ENCODE data around the gene CREB3. TPM values are rescaled to one million over a fixed set of nuclear protein-coding genes. Genes with fewer than 3 reads are reported as not detected.

CREB3 gene, protein sequence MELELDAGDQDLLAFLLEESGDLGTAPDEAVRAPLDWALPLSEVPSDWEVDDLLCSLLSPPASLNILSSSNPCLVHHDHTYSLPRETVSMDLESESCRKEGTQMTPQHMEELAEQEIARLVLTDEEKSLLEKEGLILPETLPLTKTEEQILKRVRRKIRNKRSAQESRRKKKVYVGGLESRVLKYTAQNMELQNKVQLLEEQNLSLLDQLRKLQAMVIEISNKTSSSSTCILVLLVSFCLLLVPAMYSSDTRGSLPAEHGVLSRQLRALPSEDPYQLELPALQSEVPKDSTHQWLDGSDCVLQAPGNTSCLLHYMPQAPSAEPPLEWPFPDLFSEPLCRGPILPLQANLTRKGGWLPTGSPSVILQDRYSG
- total RNA-seq (10 to 100 TPM; 39.5 to 51.3 TPM), polyA plus RNA-seq (10 to 100 TPM; 46.2 to 62.0 TPM)
- long read RNA-seq, donor 1, transcript CREB3-201 (9 exons, 1,832 nt) = major isoform, 406 of 436 reads
- long read RNA-seq, donor 1, partial matches to known transcripts = 6 of 436 reads
- long read RNA-seq, donor 1, other reads (novel, unspliced or antisense) = 21 of 436 reads
- long read RNA-seq, donor 2, transcript CREB3-201 (9 exons, 1,832 nt) = major isoform, 36 of 44 reads
- long read RNA-seq, donor 2, partial matches to known transcripts = 3 of 44 reads
- long read RNA-seq, donor 2, other reads (novel, unspliced or antisense) = 3 of 44 reads

DNA sequence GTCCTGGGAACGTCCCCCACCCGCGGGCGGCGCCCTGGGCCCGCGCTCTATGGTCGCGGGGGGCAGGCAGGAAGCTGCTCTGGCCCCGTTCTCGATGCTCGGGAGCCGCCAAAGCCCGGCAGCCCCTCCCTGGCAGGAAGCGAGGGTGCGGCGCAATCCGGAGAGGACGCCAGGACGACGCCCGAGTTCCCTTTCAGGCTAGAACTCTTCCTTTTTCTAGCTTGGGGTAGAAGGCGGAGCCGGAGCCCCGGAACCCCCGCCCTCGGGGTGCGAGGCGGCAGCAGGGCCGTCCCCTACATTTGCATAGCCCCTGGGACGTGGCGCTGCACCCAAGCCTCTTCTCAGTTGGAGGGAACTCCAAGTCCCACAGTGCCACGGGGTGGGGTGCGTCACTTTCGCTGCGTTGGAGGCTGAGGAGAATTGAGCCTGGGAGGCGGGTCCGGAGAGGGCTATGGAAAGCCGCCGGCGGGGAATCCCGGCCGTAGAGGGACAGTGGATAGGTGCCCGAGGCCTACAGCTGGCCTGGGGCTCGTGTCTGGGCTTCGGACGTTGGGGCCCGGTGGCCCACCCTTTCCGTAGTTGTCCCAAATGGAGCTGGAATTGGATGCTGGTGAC, at the start of gene CREB3, which contains the start of gene TLN1:
Gene CREB3, plus strand, starts transcription at position 482 of the 615 bp plus-strand sequence. Its CDS starts 107 bp downstream, at position 589.
Gene TLN1, minus strand, starts transcription at position 11 of the 615 bp plus-strand sequence. CDS start 6,501 bp downstream, outside the sequence.
- ATAC-seq (ENCODE audit: low FRiP score) (peak; percentile 94), DNase-seq (peak; percentile 99 to 100)
- peak within 1 kb of the TSS; percentile 94 to 98 for H3K27ac ChIP-seq (ENCODE audit: low read depth in 1 of 2, low read length in 2 of 2)
- WGBS, 2 donors = 0% methylated on average over 44 to 49 of the region's 49 CpGs
- peak within 1 kb of the TSS; percentile 65 to 97 for H3K4me3 ChIP-seq (ENCODE audit: low read length in 2 of 2)
- peaks cover 0 to 6% of the 10 kb centered on the region in 2 donors for H3K36me3 ChIP-seq (ENCODE audit: control insufficient read depth in 1 of 2, insufficient read depth in 2 of 2, low read length in 1 of 2)
- intact Hi-C loops (cut with DNase I) = loop anchor here in 1 of 2 donors (2.0 kb wide), 1 partner anchor 127 kb away; the partner anchor contains the start of gene TESK1
- H3K27me3 ChIP-seq (ENCODE audit: control insufficient read depth in 1 of 2, insufficient read depth in 2 of 2, low read length in 1 of 2) = no peaks in the 10 kb centered on the region
- H3K9me3 ChIP-seq (ENCODE audit: control insufficient read depth, low read length) = no peaks in the 10 kb centered on the region
- H3K4me1 ChIP-seq (ENCODE audit: control insufficient read depth in 1 of 2, insufficient read depth in 2 of 2, low read length in 2 of 2) = no peaks in the 10 kb centered on the region

DNA sequence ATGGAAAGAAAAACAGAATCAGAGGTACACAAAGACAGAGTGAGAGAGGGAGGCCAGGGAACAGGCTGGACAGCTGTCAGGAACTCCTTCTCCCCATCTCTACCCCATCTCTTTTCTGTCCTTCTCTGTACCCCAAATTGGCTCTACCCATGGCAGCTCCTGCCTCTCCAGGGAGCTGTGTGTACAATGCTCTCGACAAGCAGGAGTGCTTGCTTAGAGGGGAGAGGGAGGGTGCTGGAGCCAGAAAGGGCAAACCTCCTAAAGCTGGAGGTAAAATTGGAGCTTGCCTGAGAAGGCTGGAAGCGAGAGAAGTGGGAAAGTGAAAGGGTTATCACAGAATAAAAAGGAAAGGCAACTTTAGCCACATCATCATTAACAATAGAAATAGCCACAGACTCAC, 49.1 kb upstream of the CREB3 start:
- 7 to 16% methylated on average over 2 of the region's 2 CpGs for WGBS, 2 donors
- Histone ChIP-seq H3K36me3 (ENCODE audit: control insufficient read depth in 1 of 2, insufficient read depth in 2 of 2, low read length in 1 of 2) (peaks cover 0 to 26% of the 10 kb centered on the region in 2 donors), H3K4me3 (ENCODE audit: low read length in 2 of 2) (no peak overlapping the region), H3K27ac (ENCODE audit: low read depth in 1 of 2, low read length in 2 of 2) (peak overlapping the region in 1 of 2 donors; percentile 59), H3K27me3 (ENCODE audit: control insufficient read depth in 1 of 2, insufficient read depth in 2 of 2, low read length in 1 of 2) (no peaks in the 10 kb centered on the region), H3K9me3 (ENCODE audit: control insufficient read depth, low read length) (no peaks in the 10 kb centered on the region), H3K4me1 (ENCODE audit: control insufficient read depth in 1 of 2, insufficient read depth in 2 of 2, low read length in 2 of 2) (no peaks in the 10 kb centered on the region)
- intact Hi-C loops (cut with DNase I) = no loop called here
- DNase-seq = no peak
- no peak for ATAC-seq (ENCODE audit: low FRiP score)

DNA sequence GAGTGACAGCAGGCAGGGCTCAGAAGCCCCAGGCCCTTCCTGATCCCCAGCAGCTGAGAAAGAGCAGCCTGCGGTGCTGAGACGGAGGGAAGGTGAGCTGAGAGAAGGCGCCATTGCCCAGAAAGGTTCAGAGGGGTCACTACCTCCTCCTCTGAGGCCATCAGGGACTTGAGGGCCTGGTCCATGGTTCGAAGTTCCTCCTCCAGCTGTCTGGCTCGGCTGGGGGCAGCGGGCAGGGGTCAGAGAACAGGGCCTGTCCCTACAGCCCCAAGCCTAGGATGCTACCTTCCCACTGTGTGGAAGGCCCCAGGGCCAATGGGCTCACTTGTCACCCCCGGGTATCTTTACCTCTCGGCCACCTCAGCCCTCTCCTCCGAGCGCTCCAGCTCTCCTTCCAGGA, 47.5 kb upstream of the CREB3 start:
- intact Hi-C loops (cut with DNase I) = no loop called here
- H3K36me3 ChIP-seq (ENCODE audit: control insufficient read depth in 1 of 2, insufficient read depth in 2 of 2, low read length in 1 of 2) = peaks cover 0 to 26% of the 10 kb centered on the region in 2 donors
- no peaks in the 10 kb centered on the region for H3K4me1 ChIP-seq (ENCODE audit: control insufficient read depth in 1 of 2, insufficient read depth in 2 of 2, low read length in 2 of 2)
- peak overlapping the region in 1 of 2 donors; percentile 66 for H3K27ac ChIP-seq (ENCODE audit: low read depth in 1 of 2, low read length in 2 of 2)
- 59 to 64% methylated on average over 10 of the region's 10 CpGs for WGBS, 2 donors
- DNase-seq = no peak
- no peaks in the 10 kb centered on the region for H3K27me3 ChIP-seq (ENCODE audit: control insufficient read depth in 1 of 2, insufficient read depth in 2 of 2, low read length in 1 of 2)
- peak overlapping the region; percentile 6 to 7 for H3K4me3 ChIP-seq (ENCODE audit: low read length in 2 of 2)
- no peaks in the 10 kb centered on the region for H3K9me3 ChIP-seq (ENCODE audit: control insufficient read depth, low read length)
- ATAC-seq (ENCODE audit: low FRiP score) = no peak

DNA sequence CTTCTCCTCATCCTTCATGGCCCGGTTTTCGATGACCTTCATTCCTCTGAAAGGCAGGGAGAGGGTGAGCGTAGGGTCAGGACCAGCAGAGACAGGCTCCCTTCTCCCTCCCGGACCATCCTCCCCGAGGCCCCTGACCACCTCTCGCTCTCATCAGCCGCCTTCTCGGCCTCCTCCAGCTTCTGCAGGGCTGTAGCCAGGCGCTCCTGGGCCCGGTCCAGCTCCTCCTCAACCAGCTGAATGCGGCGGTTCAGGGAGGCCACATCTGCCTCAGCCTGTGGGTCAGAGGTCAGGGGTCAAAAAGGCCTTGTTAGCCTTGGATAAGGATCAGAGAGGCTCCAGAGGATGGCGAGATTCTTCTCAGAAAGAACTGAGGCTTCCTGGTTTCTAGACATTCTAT, 47.0 kb upstream of the CREB3 start:
- H3K27ac ChIP-seq (ENCODE audit: low read depth in 1 of 2, low read length in 2 of 2) = peak overlapping the region in 1 of 2 donors; percentile 66
- intact Hi-C loops (cut with DNase I) = no loop called here
- ATAC-seq (ENCODE audit: low FRiP score) = no peak
- H3K36me3 ChIP-seq (ENCODE audit: control insufficient read depth in 1 of 2, insufficient read depth in 2 of 2, low read length in 1 of 2) = peaks cover 0 to 26% of the 10 kb centered on the region in 2 donors
- H3K9me3 ChIP-seq (ENCODE audit: control insufficient read depth, low read length) = no peaks in the 10 kb centered on the region
- no peaks in the 10 kb centered on the region for H3K27me3 ChIP-seq (ENCODE audit: control insufficient read depth in 1 of 2, insufficient read depth in 2 of 2, low read length in 1 of 2)
- no peaks in the 10 kb centered on the region for H3K4me1 ChIP-seq (ENCODE audit: control insufficient read depth in 1 of 2, insufficient read depth in 2 of 2, low read length in 2 of 2)
- peak in 1 of 2 donors; percentile 72 for DNase-seq
- WGBS, 2 donors = 16 to 29% methylated on average over 13 of the region's 13 CpGs
- H3K4me3 ChIP-seq (ENCODE audit: low read length in 2 of 2) = peak overlapping the region; percentile 6 to 7

DNA sequence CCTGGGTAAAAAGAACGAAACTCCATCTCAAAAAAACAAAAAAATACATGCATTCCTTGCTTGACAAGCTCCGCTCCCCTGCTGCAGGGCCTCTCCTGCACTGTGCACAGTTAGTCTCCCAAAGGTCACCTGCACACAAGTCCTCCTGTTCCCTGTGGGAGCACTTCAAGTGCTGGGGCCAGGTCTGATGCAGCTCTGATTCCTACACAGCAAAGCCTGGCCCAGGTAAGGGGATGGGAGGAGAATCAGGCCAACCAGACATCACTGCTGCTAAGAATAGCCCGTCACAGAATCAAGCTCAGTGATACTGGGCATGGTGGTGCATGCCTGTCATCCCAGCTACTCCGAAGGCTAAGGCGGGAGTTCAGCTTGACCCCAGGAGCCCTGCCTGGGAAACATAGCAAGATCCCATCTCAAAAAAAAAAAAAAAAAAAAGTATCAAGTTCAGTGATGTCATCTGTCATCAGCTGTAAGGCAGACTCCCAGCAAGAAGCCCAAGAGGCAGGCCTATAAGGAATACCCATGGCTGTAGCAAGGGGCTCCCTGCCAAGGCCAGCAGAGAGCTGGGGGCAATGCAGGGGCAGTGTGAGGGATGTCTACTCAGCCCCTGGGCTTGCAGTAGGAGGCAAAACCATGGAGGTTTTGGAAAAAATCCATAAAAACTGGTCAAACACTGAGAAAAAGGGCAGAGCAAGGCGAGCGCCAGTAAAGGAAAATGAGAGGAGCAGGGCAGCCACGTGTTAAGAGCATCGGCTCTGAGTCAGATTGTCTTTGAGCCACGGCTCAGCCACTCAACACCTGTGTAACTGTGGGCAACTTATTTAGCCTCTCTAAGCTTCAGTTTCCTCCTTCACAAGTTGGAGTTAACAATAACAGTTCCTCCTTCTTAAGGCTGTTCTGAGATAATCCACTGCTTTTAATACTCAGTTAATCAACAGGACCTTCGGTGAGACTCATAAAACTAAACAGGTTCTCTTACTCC, 46.0 kb upstream of the CREB3 start:
- Histone ChIP-seq H3K27me3 (ENCODE audit: control insufficient read depth in 1 of 2, insufficient read depth in 2 of 2, low read length in 1 of 2) (no peaks in the 10 kb centered on the region), H3K27ac (ENCODE audit: low read depth in 1 of 2, low read length in 2 of 2) (peak overlapping the region; percentile 23 to 65), H3K36me3 (ENCODE audit: control insufficient read depth in 1 of 2, insufficient read depth in 2 of 2, low read length in 1 of 2) (peaks cover 0 to 26% of the 10 kb centered on the region in 2 donors), H3K9me3 (ENCODE audit: control insufficient read depth, low read length) (no peaks in the 10 kb centered on the region), H3K4me3 (ENCODE audit: low read length in 2 of 2) (peak overlapping the region; percentile 91 to 95), H3K4me1 (ENCODE audit: control insufficient read depth in 1 of 2, insufficient read depth in 2 of 2, low read length in 2 of 2) (no peaks in the 10 kb centered on the region)
- no peak for DNase-seq
- no peak for ATAC-seq (ENCODE audit: low FRiP score)
- WGBS, 2 donors = 5 to 9% methylated on average over 11 of the region's 11 CpGs
- intact Hi-C loops (cut with DNase I) = loop anchor here in 1 of 2 donors (2.0 kb wide), 1 partner anchor 42 kb away; no protein-coding TSS in a partner anchor

DNA sequence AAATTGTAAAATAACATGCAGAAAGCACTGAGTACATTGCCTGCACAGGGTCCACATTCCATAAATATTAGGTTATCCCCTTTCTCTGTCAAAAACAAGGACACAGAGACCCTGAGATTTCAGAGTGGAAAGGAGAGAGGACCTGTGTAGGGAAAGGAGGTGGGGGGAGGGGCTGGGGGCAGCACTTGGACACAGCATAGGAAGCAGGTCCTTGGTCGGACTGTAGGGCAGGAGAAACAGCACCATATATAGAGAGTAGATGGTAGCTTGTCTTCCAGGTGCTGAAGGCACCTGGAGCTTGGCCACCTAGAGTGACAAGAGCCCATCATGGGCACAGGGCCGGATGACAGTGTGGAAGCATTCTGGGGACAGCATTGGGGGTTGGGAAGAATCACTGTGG, 45.2 kb upstream of the CREB3 start:
- H3K9me3 ChIP-seq (ENCODE audit: control insufficient read depth, low read length) = no peaks in the 10 kb centered on the region
- no peak for ATAC-seq (ENCODE audit: low FRiP score)
- H3K4me1 ChIP-seq (ENCODE audit: control insufficient read depth in 1 of 2, insufficient read depth in 2 of 2, low read length in 2 of 2) = no peaks in the 10 kb centered on the region
- no peaks in the 10 kb centered on the region for H3K27me3 ChIP-seq (ENCODE audit: control insufficient read depth in 1 of 2, insufficient read depth in 2 of 2, low read length in 1 of 2)
- peaks cover 0 to 26% of the 10 kb centered on the region in 2 donors for H3K36me3 ChIP-seq (ENCODE audit: control insufficient read depth in 1 of 2, insufficient read depth in 2 of 2, low read length in 1 of 2)
- WGBS, 2 donors = 4 to 11% methylated on average over 2 of the region's 2 CpGs
- intact Hi-C loops (cut with DNase I) = loop anchor here in 1 of 2 donors (2.0 kb wide), 1 partner anchor 41 kb away; no protein-coding TSS in a partner anchor
- DNase-seq = no peak
- peak overlapping the region; percentile 91 to 95 for H3K4me3 ChIP-seq (ENCODE audit: low read length in 2 of 2)
- H3K27ac ChIP-seq (ENCODE audit: low read depth in 1 of 2, low read length in 2 of 2) = peak overlapping the region in 1 of 2 donors; percentile 6

DNA sequence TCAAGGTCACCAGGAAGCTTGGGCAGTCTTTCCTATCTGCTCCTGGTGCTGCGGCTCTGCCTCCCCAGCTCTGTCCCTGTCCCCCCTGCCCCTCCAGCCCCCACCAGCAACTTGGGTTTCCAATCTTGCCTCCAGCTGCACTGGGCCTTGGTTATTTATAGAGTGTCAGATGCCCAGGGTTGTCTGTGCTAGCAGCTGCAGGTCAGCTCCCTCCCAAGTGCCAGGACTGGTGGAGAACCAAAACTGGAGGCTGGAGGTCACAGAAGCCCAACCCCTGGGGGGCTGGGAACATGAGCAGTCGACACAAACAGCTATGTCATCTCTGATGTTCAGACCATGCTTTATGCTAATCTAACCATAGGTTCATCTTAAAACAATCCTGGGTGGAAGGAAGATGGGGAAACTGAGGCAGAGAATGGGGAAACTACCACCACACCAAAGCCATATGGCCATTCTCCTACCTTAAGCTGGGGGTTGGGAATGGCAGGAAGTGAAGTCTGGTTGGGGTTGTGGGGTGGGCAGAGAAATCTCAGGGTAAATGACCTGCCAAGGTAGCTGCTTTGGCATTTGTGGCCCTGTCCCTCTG, 44.4 kb upstream of the CREB3 start:
- Histone ChIP-seq H3K9me3 (ENCODE audit: control insufficient read depth, low read length) (no peaks in the 10 kb centered on the region), H3K27me3 (ENCODE audit: control insufficient read depth in 1 of 2, insufficient read depth in 2 of 2, low read length in 1 of 2) (no peaks in the 10 kb centered on the region), H3K4me1 (ENCODE audit: control insufficient read depth in 1 of 2, insufficient read depth in 2 of 2, low read length in 2 of 2) (no peaks in the 10 kb centered on the region), H3K4me3 (ENCODE audit: low read length in 2 of 2) (peak overlapping the region; percentile 91 to 95), H3K27ac (ENCODE audit: low read depth in 1 of 2, low read length in 2 of 2) (peak overlapping the region in 1 of 2 donors; percentile 87), H3K36me3 (ENCODE audit: control insufficient read depth in 1 of 2, insufficient read depth in 2 of 2, low read length in 1 of 2) (peaks cover 0 to 22% of the 10 kb centered on the region in 2 donors)
- no peak for DNase-seq
- no peak for ATAC-seq (ENCODE audit: low FRiP score)
- WGBS, 2 donors = 3 to 7% methylated on average over 2 of the region's 2 CpGs
- intact Hi-C loops (cut with DNase I) = loop anchor here (2.0 kb wide), 2 partner anchors 27 to 41 kb away; no protein-coding TSS in a partner anchor

All from aorta (tissue), 5 donors.